MCF 10A (cell line): Measurements from ENCODE around the gene CMYA5. TPM values are rescaled to one million over a fixed set of nuclear protein-coding genes. Genes with fewer than 3 reads are reported as not detected.

Experiments used
- BruUV-seq: library from RNA; stranded (reverse); fragments of 400-500 nt; replicated peaks from 2 replicates; lab custom pipeline; 2021; lab: Mats Ljungman, UMichigan
- CTCF ChIA-PET: fragments of 300-600 bp; sonication (Branson Sonifier 250); formaldehyde crosslinking; extraction: SDS; loops from one replicate; lab custom pipeline; 2021; ENCODE audit warnings: antibody characterized with exemption, inconsistent platforms; lab: Yijun Ruan, JAX
- POLR2A ChIA-PET: fragments of 300-600, 350-650 bp; sonication (Branson Sonifier 250); formaldehyde crosslinking; extraction: SDS; loops from one replicate; lab custom pipeline; 2020; ENCODE audit warnings: antibody characterized with exemption, inconsistent platforms; lab: Yijun Ruan, JAX
- DNase-seq: peaks from one replicate; pipeline ENCODE4 v3.0.0-alpha.2; 2018; ENCODE audit not compliant: unreplicated experiment
- H3K27ac Mint-ChIP-seq: one replicate; pipeline ENCODE4 v1.8.0; 2022; ENCODE audit warnings: mild to moderate bottlenecking, low read depth, mixed read lengths; ENCODE audit not compliant: unreplicated experiment
- H3K27me3 Mint-ChIP-seq: one replicate; pipeline ENCODE4 v1.8.0; 2022; ENCODE audit warnings: mixed read lengths; ENCODE audit not compliant: insufficient read depth, unreplicated experiment
- H3K36me3 Mint-ChIP-seq: one replicate; pipeline ENCODE4 v1.8.0; 2022; ENCODE audit warnings: mild to moderate bottlenecking, moderate library complexity, mixed read lengths; ENCODE audit not compliant: insufficient read depth, unreplicated experiment
- H3K4me1 Mint-ChIP-seq: one replicate; pipeline ENCODE4 v1.8.0; 2022; ENCODE audit warnings: mixed read lengths; ENCODE audit not compliant: insufficient read depth, unreplicated experiment
- H3K4me3 Mint-ChIP-seq: one replicate; pipeline ENCODE4 v1.8.0; 2022; ENCODE audit warnings: mild to moderate bottlenecking, moderate library complexity, mixed read lengths; ENCODE audit not compliant: unreplicated experiment
- H3K9me3 Mint-ChIP-seq: one replicate; pipeline ENCODE4 v1.8.0; 2022; ENCODE audit warnings: mixed read lengths; ENCODE audit not compliant: unreplicated experiment
- CTCF ChIP-seq: fragments of 200-600 bp; IDR thresholded peaks from one replicate; pipeline ENCODE4 v1.8.0; 2022; ENCODE audit warnings: antibody characterized with exemption, mild to moderate bottlenecking; ENCODE audit not compliant: unreplicated experiment
- intact Hi-C: fragments of 100-400 bp; cut with micrococcal nuclease; formaldehyde crosslinking; loops from 2 replicates; pipeline ENCODE4 v1.14.1; 2022
- total RNA-seq: library from RNA; stranded (reverse); gene quantifications from 2 replicates; pipeline ENCODE4 v1.2.3, GENCODE V29; 2022

CMYA5 gene
- total RNA-seq, 1 experiment from 2014 or later, result 0.61 TPM

GRCh38 chr5:79849061-79849460 lies 159.4 kb downstream of the CMYA5 start:
- no peaks in the 10 kb centered on the region for H3K27me3 Mint-ChIP-seq
- peaks cover 12% of the 10 kb centered on the region for H3K4me1 Mint-ChIP-seq
- H3K4me3 Mint-ChIP-seq, result no peak overlapping the region
- no TSS peak for BruUV-seq
- no peak overlapping the region for H3K27ac Mint-ChIP-seq
- no peak for DNase-seq
- POLR2A ChIA-PET, result no interaction called here
- TF ChIP-seq CTCF, result no peak
- no peaks in the 10 kb centered on the region for H3K36me3 Mint-ChIP-seq
- CTCF ChIA-PET, result interaction anchor here (0.6 to 4.2 kb wide), 2 partner anchors 8 to 236 kb away, joined by 3 to 21 read pairs; no protein-coding TSS in a partner anchor
- intact Hi-C loops, result no loop called here
- no peaks in the 10 kb centered on the region for H3K9me3 Mint-ChIP-seq

Other genes with a start within 250 kb of the CMYA5 start
- gene HOMER1, start 175.7 kb upstream of the CMYA5 start, total RNA-seq, result 17.2 and 17.3 TPM in 2 replicates
- 66.7 and 72.4 TPM in 2 replicates for gene TENT2, start 77.4 kb upstream of the CMYA5 start, total RNA-seq